GM21381 (cell line): ENCODE data around the gene CHCHD5.
A peak's percentile ranks its signal among the peaks of the same experiment; 100 is the strongest.
"Not testable (repeated sequence)": the region's sequence is repeated elsewhere in the genome, so short reads cannot be mapped to it uniquely, and the experiment has no call there.

ENCODE experiments used
- ATAC-seq: cut with Tn5 transposase; IDR thresholded peaks from one replicate; pipeline ENCODE4 v1.9.1; 2021; ENCODE audit warnings: mild to moderate bottlenecking, moderate library complexity; ENCODE audit not compliant: unreplicated experiment

CHCHD5 gene, protein sequence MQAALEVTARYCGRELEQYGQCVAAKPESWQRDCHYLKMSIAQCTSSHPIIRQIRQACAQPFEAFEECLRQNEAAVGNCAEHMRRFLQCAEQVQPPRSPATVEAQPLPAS

DNA sequence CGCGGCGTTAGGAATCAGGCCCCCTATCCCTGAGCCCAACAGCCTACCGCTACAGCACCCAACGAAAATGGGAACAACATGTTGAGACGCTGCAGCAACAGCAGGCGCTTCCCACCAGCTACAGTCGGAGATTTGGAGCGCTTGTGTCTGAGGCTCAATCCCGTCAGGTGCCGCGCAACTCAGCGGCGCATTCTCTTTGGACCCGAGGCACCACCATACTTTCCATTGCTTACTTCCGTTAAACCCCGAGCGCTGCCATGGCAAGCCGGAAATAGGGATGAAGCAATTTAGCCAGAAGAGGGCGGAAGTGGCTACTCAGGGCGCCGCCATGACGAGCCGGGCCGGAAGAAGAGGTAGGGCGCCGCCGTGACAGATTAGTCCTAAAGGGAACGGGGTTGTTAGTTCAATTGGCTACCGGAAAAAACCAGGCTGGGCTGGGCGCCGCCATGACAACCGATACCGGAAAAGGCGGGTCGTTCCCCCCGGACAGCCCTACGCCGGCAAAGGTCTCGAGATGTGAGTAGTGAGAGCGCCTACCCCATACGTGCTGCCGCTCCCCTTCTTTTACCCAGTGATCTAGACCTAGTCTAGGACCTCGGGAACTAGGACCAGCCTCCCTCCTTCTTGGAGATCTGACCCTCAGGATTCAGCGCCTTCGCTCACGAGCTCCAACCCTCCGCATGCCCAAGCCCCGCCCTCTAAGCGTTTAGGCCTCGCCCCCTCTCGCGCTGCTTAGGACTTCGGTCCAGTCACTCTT, at the start of gene CHCHD5:
Gene CHCHD5 (plus strand): TSS at position 476 of the 757 bp plus-strand sequence. CDS start 39 bp downstream, at position 515.
- ATAC-seq: peak; percentile 88

DNA sequence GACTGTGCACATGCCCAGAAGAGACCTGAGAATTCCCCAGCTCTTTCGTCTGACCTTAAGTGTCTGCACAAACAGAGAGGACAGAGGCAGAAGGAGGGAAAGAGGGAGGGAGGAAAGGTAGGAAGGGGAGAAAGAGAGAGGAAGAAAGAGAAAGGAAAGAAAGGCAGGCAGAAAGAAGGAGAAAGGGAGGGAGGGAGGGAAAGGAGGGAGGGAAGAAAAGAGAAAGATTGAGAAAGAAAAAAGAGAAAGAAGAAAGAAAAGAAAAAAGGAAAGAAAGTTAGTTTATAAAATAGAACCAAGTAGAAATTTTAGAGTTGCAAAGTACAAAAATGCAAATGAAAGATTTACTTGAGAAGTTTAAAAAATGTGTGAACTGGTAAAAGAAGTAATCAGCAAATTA, 49.6 kb upstream of the CHCHD5 start:
- ATAC-seq: no peak

DNA sequence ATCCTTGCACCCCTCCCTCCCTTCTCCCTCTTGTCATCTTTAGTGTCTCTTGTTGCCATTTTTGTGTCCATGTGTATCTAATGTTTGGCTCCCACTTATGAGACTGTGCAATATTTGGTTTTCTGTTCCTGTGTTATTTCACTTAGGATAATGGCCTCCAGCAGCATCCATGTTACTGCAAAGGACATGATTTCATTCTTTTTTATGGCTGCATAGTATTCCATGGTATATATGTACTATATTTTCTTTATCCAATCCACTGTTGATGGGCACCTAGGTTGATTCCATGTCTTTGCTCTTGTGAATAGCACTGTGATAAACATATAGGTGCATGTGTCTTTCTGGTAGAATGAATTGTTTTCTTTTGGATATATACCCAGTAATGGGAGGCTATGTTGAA, 47.7 kb upstream of the CHCHD5 start:
- ATAC-seq: not testable (repeated sequence)

DNA sequence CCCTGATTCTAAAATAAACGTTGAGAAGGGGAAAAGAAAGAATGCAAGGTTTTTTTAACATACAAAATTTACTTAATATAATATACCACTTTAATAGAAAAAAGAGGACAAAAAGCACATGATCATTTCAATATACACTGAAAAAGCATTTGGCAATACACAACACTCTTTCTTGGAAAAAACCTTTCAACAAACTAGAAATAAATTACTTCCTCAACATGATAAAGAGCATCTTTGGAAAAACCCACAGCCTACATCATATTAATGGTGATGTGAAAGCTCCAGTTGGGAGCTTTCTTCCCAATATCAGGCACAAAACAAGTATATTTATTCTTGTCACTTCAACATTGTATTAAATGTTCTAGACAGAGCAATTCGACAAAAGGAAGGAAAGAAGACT, 45.1 kb upstream of the CHCHD5 start:
- no peak for ATAC-seq

DNA sequence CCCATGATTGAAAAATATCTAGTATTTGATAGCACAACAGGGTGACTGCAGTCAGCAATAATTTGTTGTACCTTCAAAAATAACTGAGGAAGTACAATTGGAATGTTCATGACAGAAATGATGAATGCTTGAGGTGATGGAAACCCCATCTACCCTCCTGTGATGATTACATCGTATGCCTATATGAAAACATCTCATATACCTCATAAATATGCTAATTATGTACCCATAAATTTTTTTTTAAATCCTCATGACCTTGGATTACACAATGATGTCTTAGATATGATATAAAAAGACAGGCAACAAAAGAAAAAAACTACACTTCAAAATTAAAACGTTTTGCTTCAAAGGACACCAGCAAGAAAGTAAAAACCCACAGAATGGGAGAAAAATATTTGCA, 43.5 kb upstream of the CHCHD5 start:
- no peak for ATAC-seq

DNA sequence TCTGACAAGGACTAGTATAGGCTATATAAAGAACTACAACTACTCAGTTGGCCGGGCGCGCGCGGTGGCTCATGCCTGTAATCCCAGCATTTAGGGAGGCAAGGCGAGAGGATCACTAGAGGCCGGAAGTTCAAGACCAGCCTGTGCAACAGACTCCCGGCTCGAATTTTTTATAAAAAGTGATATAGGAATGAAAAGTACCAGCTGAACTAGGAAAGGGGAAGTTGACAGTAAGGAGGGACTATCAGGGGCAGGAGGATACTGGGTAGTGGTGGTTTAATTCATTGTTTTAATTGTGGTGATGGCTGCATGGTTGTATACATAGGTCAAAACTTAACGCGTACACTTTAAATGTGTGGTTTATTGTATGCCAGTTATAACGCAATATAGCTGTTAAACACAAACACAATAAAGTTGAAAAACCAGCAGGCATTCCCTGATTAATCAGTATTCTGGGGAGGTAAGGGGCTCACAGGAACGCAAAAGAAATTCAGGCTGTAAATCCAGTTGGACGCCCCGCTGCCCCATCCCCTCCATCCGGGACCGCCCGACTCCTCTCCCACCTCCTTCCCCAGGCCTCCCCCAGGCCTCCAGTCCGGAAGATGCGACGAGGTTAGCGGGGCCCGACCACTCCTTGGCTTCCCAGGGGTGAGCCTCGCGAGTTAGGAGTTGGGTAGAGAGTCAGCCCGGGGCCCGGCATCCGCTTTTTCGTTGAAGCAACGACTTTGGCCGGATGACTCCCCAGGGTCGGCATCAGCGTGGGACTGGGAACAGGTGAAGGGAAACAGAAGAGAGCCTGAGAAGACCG, 42.9 kb upstream of the CHCHD5 start:
- peak; percentile 49 for ATAC-seq

DNA sequence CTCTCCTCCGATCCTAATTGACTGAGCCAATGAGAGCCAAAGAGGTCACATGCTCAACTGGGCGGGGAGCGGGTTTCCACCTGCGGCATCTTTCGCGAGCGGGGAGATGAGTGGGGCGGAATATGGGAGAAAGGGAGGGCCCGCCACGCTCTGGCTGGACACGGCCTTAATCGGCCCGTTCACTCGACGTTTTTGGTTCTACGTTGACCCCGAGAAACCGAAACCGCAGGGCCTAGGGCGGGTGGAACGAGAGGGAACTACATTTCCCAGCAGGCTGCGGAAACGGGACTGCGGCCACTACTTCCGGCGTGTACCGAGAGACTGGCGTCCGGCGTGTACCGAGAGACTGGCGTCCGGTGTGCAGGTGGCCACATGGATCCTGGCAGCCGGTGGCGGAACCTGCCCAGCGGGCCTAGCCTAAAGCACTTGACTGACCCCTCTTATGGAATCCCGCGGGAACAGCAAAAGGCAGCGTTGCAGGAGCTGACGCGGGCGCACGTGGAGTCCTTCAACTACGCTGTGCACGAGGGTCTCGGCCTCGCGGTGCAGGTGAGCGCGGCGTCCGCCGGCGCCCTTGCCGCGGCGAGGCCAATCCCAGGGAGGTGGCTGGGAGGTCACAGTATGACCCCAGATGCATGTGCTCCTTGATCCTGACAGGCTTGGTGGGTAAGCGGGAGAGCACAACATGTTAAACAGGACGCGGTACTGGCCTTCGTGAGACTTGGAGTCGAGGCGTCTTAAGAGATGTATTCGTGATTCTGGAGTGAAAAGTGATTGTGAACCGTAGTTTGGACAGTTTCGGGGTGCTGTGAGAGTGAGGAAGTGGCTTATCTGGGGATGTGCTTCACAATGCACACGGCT, 42.1 kb upstream of the CHCHD5 start, which contains the start of gene POLR1B:
Gene POLR1B (plus strand): TSS at position 343 of the 861 bp plus-strand sequence. CDS start 30 bp downstream, at position 373.
- peak; percentile 86 for ATAC-seq

DNA sequence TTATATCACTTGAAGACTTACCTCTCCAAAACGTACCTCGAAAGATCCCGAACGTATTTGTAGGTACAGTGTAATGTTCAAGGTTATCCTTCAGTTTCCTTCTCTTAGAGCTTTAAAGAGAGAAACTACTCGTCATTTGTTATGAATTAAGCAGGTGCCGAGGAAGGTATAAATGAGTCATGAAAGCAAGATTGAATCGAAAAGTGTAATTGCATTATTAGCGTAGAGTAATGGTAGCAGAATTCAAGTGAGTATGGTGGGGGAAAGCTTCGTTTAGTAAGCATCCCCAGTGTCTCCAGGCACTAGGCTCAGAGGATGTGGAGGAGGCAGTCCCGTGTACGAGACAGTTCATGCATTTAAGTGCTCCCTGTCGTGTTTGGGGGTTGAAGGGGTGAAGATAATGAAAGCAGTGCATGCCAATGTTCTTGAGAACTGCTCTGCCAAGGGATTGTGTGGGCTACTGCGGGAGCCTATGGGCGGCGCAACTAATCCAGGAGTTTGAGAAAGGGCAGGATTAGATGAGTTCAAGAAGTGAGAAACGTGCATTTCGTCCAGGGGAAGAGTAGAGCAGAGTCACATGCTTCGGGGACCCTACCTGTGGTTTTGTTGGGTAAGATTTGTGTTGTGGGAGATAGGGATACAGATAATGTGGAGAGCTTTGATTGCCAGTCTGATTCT, 41.3 kb upstream of the CHCHD5 start:
- ATAC-seq: no peak

DNA sequence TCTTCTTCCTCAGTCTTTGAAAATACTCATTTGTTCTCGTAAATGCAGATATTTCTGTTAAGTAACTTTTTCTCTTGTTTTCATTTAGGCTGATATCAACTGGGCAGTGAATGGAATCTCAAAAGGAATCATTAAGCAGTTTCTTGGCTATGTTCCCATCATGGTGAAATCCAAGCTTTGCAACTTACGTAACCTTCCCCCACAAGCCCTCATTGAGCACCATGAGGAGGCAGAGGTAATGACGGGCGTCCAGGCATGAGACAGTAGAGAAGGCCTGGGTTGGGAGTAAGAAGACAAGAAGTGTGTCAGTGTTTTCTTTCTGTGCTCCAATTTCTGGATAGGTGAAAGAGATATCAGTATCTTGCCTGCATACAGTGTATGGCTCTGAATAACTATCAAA, 37.1 kb upstream of the CHCHD5 start:
- no peak for ATAC-seq

DNA sequence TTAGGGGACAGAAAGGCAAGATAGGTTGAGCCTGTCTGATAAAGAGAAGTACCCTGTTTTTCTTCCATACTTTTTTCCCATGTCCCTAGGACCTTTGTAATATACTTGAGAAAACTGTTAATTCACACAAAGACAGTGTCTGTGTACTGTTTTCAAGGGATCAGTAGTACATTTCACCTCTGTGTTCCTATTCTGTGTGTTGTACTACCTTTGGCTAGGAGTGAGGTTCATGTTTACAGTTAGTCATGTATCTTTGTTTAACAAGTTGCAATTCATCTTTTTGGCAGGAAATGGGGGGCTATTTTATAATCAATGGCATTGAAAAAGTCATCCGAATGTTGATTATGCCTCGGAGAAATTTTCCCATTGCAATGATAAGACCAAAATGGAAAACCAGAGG, 35.4 kb upstream of the CHCHD5 start:
- no peak for ATAC-seq

DNA sequence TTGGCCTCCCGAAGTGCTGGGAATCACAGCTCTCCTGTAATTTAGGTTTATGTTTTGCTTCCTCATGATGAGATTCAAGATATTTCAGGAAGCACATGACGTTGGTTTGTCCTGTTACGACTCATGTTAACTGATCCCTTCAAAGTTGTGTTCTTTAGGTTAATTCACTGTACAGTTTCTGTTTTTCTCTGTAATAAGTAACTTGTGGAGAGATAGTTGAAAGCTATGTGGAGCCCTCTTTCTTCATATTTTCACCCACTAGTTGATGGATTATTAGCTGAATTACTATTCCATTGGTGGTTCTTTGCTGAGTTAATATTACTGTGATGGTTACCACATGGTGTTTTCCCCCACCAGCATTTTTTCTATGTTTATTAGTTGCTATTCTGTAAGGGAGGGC, 18.3 kb upstream of the CHCHD5 start:
- ATAC-seq: peak; percentile 76

DNA sequence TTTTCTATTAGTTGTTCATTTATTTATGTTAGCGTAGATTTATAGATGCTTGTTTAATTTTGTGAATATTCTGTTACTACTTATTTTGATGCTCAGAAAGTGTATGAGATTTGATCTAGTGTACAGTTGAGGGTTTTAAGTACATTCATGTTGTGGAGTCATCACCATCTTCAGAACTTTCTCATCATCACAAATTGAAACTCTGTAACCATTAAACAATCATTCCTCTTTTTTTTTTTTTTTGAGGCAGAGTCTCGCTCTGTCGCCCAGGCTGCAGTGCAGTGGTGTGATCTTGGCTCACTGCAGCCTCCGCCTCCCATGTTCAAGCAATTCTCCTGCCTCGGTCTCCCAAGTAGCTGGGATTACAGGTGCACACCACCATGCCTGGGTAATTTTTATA, 17.9 kb upstream of the CHCHD5 start:
- ATAC-seq: peak; percentile 19

DNA sequence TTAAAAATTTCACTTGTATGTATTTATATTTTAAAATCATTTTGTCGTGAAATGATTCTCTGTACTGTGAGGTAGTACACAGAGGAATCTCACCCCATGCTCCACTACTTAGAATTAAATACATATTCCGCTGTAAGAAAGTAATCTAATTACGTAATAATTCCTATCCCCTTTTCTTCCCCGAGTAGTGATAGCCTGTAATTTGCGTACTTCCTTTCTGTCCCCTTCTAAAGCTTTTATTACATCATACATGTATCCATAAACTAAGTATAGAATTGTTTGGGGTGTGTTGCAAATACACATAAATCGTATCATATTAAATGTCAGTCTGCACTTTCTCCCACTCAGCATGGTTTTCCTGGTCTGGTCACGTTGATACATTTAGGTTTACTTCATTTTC, 12.4 kb upstream of the CHCHD5 start:
- no peak for ATAC-seq

DNA sequence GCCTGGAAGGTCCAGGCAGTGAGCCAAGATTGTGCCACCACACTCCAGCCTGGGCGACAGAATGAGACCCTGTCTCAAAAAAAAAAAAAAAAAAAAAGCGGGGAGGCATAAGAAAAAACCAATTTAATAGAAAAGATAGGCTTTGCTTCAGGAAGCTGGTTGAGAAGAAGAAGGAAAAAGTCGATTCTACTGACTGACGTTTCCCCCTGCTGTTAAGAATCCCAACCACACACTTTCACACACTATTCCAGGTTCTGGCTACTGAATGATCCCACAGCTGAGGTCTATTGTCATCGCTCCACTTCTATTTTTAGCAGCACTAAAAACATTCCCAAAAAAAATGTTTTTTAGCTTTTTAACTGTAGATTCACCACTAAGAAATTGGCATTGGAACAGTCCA, 6.7 kb upstream of the CHCHD5 start:
- no peak for ATAC-seq

DNA sequence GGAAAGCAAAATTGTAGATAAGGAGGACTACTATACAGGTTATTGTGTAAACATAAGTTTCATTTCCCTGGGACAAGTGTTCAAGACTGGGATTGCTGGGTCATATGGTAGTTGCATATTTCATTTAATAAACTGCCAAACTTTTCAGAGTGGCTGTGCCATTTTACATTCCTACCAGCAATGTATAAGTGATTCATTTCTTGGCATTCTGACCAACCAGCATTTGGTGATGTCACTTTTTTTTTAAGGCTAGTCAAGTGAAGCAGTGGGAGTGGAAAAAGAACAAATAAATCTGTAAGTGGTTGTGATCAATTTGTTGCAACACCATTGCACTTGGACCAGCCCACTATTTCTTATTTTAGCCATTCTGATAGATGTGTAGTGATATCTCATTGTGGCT, 5.2 kb upstream of the CHCHD5 start:
- ATAC-seq: no peak

DNA sequence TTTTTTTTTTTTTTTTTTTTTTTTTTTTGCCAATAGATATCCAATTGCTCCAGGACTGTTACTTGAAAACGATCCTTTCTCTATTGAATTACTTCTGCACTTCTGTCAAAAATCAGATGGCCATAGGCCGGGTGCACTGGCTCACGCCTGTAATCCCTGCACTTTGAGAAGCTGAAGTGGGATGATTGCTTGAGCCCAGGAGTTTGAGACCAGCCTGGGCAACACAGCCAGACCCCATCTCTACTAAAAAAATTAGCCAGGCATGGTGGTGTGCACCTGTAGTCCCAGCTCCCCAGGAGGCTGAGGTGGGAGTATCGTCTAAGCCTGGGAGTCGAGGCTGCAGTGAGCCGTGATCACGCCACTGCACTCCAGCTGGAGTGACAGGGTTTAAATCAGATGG, 4.3 kb upstream of the CHCHD5 start:
- ATAC-seq: no peak

DNA sequence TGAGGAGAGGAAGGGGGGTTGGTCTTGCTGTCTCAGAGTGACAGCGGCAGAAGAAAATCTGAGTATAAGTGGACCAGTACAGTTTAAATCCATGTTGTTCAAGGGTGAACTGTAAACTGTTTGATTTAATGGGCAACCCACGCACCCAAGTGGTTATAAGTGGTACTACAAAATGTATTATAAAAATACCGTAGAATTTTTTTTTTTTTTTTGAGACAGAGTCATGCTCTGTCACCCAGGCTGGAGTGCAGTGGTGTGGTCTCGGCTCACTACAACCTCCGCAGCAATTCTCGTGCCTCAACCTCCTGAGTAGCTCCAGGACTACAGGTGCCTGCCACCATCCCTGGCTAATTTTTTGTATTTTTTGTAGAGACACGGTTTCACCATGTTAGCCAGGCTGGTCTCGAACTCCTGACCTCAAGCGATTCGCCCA, 2.1 kb upstream of the CHCHD5 start:
- ATAC-seq: no peak

DNA sequence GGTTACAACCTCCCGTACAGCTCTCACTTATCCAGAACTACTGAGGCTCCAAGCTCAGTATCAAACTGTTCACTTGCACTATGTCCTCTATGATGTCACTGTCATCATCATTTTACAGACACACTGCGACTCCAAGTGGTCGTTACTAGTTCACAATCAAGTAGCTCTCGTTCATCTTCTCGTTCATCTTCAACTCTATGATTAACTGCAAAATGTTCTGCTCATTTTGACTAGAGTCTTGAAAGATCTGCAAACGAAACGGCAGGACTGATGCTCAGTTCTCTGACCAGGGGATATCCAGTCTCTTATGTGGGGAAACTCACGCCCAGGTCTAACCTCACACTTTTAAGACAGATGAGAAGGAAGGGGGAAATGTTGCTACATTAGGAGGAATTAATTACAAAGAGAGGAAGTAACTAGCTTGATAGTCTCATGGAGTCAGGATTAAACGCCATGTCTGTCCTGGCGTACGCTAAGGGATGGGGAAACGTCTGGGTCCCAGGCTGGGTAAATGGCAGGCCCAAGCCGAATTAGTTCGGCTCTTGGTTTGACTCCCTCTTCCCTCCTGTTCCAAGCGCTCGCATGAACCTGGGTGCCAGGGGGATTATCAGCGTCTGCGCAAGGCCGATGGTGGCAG, 794 bp upstream of the CHCHD5 start:
- no peak for ATAC-seq

DNA sequence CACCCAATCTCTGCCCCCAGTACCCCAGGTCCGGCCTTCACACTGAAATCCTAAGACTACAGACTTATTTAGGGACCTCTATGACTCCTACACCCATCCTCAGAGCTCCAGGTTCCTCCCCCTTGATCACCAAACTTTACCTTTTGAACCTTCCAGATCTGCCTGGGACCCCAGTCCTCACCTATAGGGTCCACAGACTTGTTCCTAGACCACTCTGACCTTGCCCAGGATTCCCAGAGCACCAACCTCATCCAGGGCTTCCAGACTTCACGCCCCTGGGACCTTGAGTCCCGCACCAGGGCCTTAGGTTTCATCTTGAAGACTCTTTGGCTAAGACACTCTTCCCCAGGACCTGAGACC, 462 bp downstream of the CHCHD5 start:
- no peak for ATAC-seq

DNA sequence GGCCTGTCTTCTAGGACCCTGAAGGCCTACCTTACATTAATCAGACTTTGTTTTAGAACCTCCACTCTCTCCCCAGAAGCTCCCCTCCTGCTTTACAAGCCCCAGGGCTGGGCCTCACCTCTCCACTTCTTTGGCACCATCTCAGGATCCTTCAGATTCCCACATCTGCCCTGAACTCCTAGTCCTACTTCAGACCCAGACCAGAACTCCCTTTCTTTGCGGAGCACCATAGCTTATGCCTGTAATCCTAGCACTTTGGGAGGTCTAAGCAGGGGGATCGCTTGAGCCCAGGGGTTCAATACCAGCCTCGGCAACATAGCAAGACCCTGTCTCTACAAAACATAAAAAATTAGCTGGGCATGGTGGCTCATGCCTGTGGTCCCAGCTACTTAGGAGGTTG, 991 bp downstream of the CHCHD5 start:
- ATAC-seq: no peak
